Measurements from ENCODE around the gene ARSA.
"Not testable (repeated sequence)": the region's sequence is repeated elsewhere in the genome, so short reads cannot be mapped to it uniquely, and the experiment has no call there.

The ARSA gene

DNA sequence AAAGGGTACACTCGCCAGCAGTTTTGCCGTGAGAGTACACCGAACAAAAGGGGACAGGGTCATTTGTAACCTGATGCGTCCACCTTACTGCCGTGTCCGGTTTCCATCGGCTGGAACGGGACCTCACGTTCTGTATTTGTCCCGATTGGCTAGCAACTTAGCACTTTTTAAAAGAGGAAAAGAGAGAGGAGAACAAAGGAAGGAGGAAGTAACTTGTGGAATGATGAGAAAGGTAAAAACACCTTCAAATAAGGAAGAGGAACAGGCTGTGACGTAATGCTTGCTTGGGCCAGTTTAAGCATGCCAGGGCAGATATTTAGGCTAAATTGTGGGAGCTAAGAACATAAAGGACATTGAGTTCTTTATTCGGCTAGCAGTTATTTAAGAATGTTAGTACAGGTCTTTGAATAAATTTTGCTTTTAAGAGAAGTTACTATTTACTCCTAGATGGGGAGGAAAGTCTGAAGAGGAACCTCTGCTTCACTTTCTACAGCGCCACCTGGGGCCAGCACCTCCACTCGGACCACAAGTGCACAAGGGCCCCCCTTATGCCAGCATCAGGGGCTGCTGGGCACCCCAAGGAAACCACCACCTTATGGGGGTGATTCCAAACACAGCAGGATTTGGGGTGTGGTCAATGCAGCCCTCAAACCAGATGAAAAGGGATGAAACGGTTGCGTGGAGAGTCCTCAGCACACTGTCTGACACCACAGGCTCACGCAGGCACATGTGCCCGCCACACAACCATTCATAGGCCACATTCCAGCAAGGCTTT lies 5.8 kb downstream of the ARSA start:
- peak; percentile 33 for DNase-seq (ENCODE audit: low spot score)

DNA sequence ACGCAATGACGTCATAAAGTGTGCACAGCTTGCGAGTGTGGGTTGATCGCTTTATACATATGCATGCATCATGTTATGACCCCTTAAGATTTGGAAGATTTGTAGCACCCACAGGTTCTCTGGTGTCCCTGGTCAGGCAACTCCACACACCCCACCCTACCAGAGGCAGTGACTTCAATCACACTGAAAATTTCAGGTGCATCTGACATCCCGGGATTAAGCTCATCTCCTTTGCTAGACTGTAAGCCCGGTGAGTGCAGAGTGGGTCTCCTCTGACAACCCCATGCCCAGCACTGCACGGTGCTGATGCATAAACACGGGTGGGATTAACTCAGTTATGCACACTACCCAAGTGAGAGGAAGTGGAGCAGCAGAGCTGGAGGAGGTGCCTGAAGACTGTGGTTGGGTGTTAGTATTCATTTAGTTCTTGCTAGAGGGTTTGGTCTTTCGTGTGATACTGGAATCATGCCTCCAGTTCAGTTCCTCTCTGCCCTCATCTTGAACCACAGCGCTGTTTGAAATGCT lies 6.5 kb downstream of the ARSA start:
- peak; percentile 64 for DNase-seq (ENCODE audit: low spot score)

DNA sequence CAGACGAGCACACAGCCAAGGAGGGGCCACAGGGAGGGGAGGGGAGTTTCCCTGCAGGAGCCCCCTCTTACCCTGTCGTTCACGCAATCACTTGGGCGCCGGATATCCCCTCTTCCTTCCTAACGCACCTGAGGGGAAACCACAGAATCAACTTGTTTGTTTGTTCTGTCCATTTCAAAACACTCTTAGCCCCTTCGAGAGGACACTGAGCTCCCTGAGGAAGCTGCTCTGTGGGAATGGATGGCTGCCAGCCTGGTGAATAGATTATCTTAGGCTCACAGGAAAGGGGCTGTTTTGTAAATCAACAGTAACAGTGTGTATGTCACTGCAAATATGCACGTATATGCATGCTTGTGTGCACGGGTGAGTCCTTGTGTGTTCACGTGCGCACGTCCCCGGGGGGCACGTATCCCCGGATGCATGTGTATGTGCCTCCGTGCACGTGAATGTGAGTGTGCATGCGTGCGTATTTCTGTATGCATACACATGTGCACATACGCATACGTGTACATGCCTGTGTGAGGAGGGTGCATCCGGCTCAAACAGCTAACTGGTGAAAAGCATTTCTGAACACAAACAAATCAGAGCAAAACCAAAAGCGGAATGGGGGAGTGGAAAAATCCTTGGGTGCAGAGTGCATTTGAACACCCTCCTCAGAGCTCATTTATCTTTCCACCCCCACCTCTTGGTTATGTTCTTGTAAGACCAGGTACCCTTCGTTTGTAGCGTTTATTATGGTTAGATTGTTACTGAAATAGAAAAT lies 7.2 kb downstream of the ARSA start:
- peak; percentile 54 for DNase-seq (ENCODE audit: low spot score)

DNA sequence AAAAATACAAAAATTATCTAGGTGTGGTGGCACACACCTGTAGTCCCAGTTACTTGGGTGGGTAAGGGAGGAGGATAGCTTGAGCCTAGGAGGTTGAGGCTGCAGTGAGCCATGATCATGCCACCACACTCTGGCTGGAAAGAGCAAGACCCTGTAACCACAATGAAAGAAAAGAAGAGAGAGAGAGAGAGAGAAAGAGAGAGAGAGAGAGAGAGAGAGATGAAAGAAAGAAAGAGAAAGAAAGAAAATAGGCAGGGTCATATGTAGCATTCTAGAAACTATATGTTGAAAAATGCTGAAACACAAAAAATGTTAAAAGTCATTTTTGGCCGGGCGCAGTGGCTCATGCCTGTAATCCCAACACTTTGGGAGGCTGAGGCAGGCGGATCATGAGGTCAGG lies 13.7 kb downstream of the ARSA start:
- DNase-seq (ENCODE audit: low spot score), result not testable (repeated sequence)

DNA sequence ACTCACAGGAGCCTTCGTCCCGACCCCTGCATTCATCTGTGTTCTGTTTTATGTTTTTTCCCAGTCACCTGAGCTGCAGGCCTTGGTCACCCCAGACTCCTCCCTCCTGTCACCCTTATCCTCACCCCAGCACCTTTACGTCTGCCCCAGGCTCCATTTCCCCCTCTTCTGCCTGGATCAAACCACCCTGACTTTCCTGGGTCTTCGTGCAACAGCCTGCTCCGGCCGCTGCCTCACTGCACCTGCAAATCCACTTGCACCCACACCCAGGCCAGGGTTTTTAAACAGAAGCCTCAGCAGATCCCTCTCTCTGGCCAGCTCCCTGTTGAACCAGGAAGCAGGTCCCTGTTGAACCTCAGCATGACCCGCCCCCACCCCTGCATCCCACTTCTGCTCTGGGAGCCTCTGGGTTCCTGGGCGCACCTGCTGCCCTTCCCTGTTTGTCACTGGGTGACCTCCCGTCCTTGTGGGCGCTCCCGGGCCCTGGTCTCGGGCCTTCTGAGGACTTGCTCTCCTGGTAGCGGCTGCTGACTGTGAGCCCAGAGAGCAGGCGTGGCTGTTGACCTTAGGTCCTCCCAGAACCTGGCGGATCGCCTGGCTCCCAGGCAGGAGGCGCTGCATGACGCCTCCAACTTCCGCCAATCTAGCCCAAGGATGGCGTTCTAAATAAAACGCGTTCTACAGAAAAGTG lies 14.5 kb downstream of the ARSA start:
- DNase-seq (ENCODE audit: low spot score), result no peak

DNA sequence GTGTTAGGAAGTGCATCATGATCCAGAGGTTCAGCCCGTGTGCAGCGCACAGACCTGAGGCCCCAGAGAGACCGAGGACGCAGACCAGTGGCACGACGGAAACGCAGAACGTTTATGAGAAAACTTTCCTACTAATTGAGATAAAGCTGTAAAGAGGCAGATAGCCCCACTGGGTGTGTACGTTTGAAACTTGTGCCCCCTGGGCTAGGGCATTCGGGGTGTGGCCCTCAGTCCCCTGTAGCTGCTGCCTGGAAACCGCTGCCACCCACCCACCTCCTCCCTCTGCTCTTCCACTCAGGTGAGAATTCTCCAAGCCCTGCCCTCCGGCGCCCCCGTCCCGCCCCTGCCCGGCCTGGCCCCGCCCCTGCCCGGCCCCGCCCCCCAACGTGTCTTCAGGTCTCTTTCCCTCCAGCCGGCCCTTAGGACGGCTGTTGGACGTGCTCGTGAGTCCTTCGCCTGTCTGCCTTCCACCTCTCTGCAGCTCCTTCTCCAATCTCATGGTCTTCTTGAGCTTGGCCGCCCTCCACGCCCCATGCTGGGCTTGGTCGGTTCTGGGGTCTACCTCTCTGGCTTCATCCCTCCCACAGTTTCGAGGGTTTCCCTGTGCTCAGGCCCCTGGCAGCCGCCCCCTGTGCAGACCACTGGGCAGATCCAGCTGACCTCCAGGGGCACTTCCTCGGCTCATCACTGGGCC lies 15.3 kb downstream of the ARSA start:
- DNase-seq (ENCODE audit: low spot score), result no peak

DNA sequence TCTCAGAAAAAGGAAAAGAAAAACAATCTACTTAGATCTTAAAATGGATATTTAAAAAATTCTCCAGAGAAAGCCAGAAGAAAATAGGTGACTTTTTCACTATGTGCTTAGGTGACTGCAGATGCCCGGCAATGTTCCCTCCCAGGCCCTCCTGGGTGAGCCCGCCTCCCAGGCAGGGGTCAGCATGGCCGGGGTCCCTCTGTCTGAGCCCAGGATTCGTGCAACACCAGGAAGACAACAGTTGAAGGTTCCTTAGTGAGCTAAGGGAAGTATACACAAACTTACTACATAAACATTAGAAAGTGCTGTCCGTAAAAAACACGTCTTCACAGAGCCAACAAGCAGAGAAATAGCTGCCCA lies 15.8 kb downstream of the ARSA start:
- no peak for DNase-seq (ENCODE audit: low spot score)

DNA sequence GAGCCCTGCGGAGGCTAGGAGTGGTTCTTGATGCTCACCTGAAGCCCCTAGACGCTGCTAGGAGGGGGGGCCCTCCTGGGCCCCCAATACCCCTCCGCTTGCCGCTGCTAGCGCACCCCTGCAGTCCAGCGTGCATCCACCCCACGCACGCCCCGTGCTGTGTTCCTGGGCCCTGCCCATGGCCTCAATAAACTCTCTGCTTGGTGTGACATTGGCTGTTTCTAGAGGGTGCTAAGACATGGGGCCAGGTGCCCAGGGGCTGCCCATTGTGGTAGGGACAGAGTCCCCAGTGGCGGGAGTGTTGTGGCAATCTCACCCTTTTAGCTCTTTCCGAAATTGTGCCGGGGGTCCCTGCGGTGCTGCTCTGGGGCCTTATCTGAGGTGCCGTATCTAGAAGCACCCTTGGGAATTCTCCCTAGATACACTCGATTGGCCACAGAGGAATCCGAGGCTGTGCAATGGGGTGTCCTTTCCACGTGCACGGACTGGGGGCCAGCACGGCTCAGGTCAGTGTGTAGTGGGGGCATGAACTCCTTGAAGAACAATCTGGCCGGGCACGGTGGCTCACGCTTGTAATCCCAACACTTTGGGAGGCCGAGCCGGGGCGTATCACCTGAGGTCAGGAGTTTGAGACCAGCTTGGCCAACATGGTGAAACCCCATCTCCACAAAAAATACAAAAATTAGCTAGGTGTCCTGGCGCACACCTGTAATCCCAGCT lies 16.5 kb downstream of the ARSA start:
- DNase-seq (ENCODE audit: low spot score), result no peak

DNA sequence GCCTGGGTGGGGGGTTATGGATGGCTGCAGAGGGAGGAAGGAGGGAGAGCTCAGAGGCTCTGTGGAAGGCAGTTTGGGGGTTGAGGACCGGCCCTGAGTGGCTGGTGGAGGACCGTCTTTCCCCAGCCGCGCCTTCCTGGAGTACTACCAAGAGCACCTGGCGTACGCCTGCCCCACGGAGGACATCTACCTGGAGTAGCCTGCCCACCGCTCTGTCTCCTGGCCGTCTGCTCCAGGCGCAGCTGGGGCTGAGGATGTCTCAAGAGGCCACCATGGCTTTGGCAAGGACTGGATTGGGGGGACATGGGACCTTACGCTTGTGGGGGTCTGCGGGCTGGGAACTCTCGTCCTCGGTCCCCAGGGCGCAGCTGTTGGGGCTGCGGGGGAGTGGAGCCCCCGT lies 17.4 kb downstream of the ARSA start:
- DNase-seq (ENCODE audit: low spot score), result no peak

DNA sequence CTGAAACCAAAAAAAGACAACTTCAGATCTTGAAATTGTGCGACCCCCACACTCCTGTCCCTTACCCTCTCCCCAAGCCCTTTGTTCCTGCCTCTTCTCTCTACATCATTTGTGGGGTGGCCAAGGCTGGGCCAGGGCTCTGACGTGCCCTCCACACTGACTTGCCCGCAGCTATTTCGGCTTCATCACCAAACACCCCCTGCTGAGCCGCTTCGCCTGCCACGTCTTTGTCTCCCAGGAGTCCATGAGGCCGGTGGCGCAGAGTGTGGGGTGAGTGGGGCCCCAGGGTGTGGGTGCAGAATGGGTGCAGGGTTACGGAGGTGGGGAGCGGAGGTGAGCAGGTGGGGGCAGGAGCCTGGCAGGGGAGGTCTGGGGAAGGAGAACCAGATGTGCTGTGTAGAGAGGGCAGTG lies 17.9 kb downstream of the ARSA start:
- no peak for DNase-seq (ENCODE audit: low spot score)

DNA sequence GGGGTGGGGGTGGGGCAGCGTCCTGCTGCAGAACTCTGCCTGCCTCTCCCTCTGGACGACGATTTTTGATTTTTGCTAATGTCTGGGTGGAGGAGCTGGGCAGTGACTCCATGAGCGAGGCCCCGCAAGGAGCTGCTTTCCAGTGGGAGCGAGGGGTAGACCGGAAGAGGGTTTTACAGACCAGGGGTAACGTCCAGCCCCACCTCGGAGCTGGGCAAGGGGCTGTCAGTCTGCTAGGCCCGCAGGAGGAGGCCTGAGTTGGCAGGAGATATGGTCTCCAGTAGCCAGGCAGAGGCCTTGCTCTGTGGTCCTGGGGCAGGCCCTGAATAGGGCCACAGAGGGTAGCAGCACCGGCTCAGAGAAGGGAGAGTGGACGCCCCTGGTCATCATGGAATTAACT lies 18.4 kb downstream of the ARSA start:
- no peak for DNase-seq (ENCODE audit: low spot score)

DNA sequence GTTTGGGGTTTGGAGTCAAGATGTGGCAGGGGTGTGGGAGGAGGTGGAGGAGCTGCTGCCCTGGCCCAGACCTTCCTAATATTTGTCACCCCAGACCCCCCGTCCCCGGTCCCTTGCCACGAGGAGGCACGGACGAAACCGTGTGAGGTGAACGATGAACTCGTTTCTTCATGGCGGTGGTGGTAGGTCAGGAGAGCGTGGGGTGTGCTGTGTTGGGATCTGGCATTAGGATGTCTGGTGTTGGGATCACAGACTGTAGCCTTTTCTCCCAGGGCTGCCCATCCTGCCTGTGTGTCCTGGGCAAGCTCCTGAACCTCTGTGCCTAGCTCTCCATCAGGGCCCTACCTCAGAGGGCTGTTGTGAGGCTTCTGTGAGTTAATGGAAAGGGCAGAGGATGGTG lies 19.0 kb downstream of the ARSA start:
- DNase-seq (ENCODE audit: low spot score), result no peak

DNA sequence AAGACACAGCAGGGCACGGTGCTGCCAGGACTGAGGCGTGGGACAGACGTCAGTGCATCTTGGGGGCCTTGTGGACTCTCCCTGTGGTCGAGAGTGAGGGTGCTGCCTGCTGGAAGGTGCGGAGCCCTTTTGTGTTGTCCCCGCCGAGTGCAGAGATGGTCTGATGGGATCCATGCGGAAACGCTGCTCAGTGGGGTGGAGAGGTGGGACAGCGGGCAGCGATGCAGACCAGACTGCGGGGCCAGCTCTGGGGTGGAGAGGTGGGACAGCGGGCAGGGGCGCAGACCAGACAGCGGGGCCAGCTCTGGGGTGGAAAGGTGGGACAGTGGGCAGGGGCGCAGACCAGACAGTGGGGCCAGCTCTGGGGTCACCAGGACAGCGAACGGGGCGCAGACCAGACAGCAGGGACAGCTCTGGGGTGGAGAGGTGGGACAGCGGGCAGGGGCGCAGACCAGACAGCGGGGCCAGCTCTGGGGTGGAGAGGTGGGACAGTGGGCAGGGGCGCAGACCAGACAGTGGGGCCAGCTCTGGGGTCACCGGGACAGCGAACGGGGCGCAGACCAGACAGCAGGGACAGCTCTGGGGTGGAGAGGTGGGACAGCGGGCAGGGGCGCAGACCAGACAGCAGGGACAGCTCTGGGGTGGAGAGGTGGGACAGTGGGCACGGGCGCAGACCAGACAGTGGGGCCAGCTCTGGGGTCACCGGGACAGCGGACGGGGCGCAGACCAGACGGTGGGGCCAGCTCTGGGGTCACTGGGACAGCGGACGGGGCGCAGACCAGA lies 19.7 kb downstream of the ARSA start:
- DNase-seq (ENCODE audit: low spot score), result not testable (repeated sequence)

DNA sequence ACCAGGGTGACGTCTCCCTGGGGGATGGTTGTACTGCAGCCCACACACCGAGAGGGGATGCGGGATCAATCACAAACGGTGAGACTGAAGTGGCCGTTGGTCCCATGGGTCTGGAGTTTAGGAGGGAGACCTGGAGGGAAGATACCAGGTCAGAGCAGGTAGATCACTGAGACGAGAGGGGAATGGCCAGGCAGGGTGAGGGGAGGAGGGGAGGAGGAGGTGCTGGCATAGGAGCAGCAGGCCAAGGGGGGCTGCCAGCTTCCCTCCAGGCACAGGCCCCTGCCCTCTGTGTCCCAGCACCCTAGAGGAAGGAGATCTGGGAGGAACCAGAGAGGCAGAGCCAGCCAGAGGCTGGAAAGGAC lies 20.3 kb downstream of the ARSA start:
- DNase-seq (ENCODE audit: low spot score), result no peak

DNA sequence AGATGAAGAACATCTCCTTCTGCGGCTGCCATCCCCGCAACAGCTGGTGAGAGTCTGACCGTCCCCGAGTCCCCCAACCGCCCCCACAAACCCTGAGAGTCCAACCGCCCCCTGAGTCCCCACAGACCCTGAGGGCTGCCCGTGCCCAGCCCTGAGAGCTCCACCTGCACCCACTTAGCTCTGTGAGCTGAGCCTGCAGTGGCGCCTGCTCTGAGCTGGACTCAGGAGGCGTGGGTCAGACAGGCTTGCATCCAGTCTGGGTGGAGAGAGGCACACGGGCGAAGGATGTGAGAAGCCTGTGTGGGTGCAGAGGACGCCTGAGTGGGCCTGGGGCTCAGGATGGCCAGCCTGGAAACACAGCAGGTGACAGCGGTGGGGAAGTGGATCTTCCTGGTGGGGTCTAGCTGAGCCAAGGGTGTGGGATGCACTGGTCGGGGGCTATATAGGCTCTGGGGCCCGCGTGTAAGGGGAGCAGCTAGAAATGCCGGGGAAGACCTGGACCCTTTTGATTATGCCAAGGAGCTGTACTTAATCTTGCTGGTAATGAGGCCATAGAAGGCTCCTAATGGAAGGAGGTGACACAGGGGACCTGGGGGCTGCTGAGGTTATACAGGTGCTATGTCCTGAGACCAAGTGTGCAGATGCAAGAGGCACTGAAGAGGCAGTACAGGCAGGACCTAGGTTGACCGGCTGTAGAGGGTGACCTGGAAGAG lies 20.9 kb downstream of the ARSA start:
- DNase-seq (ENCODE audit: low spot score), result no peak

DNA sequence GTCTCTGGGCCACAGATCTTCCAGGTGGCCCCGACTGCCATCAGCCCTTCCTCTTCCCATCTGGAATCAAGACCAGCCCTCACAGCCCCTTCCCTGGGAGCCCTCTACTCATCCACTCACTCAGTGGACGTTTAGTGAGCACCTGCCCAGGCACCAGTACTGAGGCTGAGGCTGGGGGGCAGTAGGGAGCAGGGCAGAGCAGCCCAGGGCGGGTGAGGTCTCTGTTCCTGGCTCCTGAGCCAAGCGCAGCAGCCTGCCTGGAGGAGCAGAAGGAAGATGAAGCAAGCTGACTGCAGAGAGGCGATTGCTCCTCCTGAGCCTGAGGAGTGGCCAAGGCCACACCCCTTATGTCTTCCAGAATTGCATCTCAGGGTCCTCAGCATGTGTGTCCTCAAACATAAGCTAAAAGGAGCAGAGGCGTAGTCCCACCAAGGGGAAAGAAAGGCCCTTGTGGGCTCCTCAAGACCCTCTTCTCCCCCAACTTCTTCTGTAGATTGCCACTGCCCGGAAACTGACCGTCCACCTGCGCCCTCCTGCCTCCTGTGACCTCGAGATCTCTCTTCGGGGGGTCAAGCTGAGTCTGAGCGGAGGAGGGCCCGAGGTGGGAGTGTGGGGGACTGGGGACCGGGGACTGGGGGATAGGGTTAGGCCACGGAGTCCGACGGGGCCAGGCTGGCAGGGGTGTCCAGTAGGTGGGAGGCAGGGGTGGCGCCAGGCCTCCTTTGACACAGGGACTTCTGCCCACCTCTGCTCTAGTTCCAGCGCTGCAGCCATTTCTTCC lies 21.6 kb downstream of the ARSA start:
- no peak for DNase-seq (ENCODE audit: low spot score)

DNA sequence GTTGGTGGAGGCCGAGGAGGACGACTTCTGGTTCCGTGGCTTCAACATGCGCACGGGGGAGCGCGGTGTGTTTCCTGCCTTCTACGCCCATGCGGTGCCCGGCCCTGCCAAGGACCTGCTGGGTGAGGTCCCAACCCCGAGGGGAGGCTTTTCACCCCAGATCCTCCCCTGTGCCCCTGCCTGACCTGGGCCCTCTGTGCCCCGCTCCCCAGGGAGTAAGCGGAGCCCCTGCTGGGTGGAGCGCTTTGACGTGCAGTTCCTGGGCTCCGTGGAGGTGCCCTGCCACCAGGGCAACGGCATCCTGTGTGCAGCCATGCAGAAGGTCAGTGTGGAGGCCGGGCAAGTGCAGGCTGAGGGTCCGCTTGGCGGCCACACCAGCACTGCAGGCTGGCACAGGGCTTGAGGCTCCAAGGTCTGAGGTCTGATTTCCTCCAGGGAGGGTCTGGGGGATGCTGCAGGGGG lies 22.3 kb downstream of the ARSA start:
- no peak for DNase-seq (ENCODE audit: low spot score)

DNA sequence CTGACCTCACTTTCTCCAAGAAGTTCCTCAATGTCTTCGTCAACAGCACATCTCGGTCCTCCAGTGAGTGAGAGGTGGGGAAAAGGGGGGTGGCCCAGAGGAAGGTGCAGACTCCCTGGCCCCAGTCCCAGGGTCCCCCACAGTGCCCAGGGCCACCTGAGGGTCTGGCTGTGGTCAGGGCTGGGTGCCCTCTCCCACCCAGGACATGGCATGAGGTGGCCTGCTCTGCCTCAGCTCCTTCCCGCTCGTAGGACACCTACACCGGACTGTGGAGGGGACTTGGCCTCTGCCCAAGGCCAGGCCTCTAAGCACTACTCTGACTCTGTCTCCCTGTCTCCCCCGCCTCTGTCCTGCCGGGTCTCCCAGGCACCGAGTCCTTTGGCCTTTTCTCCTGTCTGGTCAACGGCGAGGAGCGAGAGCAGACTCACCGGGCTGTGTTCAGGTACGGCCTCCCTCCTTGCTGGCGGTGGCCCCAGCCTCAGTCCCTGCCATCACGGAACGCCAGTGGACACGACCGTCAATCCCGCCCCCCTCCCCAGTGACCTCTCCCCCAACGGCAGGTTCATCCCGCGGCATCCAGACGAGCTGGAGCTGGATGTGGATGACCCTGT lies 22.8 kb downstream of the ARSA start:
- no peak for DNase-seq (ENCODE audit: low spot score)

All from CD4-positive, alpha-beta T cell treated with Interleukin-2 at 100 ng/mL for 4 hours (primary cell).